ENCODE data around the gene COQ8A.
A peak's percentile ranks its signal among the peaks of the same experiment; 100 is the strongest.
"Not testable (repeated sequence)": the region's sequence is repeated elsewhere in the genome, so short reads cannot be mapped to it uniquely, and the experiment has no call there.

Gene COQ8A

GRCh38 chr1:226921504-226921903 is 18.6 kb upstream of the COQ8A start:
- DNase-seq (ENCODE audit: low spot score) (no peak), FAIRE-seq (no peak)

DNA sequence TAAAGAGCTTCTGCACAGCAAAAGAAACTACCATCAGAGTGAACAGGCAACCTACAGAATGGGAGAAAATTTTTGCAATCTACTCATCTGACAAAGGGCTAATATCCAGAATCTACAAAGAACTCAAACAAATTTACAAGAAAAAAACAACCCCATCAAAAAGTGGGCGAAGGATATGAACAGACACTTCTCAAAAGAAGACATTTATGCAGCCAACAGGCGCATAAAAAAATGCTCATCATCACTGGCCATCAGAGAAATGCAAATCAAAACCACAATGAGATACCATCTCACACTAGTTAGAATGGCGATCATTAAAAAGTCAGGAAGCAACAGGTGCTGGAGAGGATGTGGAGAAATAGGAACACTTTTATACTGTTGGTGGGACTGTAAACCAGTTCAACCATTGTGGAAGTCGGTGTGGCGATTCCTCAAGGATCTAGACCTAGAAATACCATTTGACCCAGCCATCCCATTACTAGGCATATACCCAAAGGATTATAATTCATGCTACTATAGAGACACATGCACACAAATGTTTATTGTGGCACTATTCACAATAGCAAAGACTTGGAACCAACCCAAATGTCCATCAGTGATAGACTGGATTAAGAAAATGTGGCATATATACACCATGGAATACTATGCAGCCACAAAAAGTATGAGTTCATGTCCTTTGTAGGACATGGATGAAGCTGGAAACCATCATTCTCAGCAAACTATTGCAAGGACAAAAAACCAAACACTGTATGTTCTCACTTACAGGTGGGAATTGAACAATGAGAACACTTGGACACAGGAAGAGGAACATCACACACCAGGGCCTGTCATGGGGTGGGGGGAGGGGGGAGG is 10.6 kb upstream of the COQ8A start:
- FAIRE-seq, result not testable (repeated sequence)

GRCh38 chr1:226934483-226935237 is 5.4 kb upstream of the COQ8A start:
- DNase-seq (ENCODE audit: low spot score) (no peak), FAIRE-seq (no peak)

More for the DNA sequence above, 10.6 kb upstream of the COQ8A start:
- DNase-seq (ENCODE audit: low spot score), result not testable (repeated sequence)

DNA sequence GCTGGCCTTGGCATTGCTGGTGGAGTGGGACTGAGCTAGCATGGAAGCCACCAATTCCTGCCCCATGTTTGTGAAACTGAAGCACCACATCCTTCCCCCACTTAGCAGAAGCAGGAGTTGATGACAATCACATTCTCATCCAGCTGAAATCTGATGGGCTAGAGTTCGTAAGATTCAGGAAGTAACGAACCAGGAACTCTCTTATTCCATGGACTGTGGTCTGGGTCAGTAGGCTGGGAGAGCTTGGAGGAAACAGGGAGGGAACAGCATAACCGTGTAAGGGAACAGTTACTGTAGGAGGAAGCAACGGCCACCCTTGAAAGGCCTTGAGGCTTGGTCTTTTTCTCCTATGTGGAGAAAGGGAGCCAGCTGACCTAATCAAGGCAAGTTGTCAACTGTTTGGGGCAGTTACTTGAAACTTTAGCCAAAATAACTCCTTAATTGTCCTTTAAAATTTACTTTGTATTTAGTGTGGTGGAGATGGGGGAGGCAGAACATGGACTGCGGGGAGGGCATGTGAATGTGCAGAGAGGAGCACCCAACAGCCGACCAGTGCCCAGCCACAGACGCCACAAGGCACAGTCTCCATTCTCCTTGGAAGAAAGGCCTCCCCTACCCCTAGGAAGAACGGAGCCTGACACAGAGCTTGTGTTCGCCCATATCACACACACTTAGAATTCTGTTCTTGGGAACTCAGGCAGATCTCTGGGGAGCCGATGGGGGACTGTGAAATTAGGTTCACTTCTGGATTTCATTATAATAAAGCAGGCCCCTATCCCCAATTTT is 2.0 kb upstream of the COQ8A start:
- DNase-seq (ENCODE audit: low spot score), result no peak
- FAIRE-seq, result no peak

DNA sequence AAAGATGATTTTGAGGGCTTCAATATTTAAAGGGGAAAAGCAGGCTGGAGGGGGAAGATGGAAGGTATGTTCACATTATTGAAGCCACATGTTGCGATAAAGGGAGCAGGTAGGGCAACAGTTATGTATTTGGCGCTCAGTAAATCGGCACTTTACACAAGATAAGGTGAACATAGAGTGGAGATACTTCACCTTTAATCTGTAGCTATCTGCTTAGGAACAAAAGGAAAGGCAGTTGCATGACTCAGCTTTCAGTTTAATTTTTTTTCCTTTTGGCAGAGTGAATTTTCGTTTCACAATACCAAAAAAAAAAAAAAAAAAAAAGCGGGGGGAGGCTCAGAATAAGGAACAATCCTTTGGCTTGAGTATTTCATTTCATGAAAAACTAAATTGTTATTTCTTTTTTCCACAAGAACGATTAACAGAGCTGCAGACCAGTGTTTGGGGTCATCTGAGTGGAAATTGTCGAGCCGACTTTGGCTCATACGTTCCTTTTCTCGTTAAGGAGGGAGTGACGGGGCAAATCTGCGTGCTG is 1.1 kb upstream of the COQ8A start:
- FAIRE-seq (peak; percentile 58), DNase-seq (ENCODE audit: low spot score) (peak; percentile 16)

- DNase-seq (ENCODE audit: low spot score), result peak; percentile 33
- no peak for FAIRE-seq
These were observed 561 bp upstream of the COQ8A start for GRCh38 chr1:226939438-226940028.

- no peak for FAIRE-seq
- DNase-seq (ENCODE audit: low spot score), result no peak
These were observed 643 bp downstream of the COQ8A start for GRCh38 chr1:226940806-226941067.

DNA sequence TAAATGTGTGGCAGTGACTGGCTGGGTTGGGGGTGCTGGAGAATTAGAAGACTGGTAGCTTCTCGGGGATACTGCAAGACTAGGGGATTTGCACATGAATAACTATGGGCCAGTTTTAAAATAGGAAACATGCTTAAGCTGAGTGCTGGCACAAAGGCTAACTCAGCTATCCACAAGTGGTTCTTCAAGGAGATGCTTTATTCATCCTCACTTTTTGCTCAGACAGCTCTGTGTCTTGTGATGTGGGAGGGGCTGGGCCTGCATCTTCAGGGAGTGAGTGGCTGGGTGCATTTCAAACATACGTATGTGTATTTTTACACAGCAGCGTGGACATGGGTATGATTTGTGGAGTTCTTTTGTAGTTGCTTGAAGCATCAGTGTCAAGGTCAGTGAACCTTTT is 2.3 kb downstream of the COQ8A start:
- FAIRE-seq, result no peak
- DNase-seq (ENCODE audit: low spot score), result no peak

- FAIRE-seq, result no peak
- DNase-seq (ENCODE audit: low spot score), result no peak
These were observed 3.1 kb downstream of the COQ8A start for GRCh38 chr1:226943156-226943555.

DNA sequence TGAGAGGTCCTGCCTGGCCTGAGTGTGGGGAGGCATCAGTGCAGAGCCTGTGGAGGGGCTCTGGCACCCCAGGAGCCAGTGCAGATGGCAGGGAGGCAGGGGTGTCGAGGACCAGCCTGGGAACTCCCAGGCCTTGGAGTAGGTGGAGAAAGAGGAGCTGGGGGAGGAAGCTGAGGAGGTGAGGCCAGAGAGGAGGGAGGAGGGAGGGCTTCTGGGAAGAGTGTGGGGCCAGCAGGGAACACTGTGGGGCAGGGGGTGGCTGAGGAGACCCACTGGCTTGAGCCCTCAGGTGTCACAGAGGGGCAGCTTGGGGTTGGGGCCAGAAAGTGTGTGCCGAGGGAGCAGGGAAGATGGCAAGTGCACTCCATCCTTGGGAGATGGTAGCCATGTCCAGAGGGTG is 3.8 kb downstream of the COQ8A start:
- no peak for DNase-seq (ENCODE audit: low spot score)
- no peak for FAIRE-seq

GRCh38 chr1:226945106-226945857 is 5.2 kb downstream of the COQ8A start:
- DNase-seq (ENCODE audit: low spot score), result no peak
- no peak for FAIRE-seq

- FAIRE-seq (no peak), DNase-seq (ENCODE audit: low spot score) (no peak)
These were observed 5.8 kb downstream of the COQ8A start for GRCh38 chr1:226945858-226946245.

DNA sequence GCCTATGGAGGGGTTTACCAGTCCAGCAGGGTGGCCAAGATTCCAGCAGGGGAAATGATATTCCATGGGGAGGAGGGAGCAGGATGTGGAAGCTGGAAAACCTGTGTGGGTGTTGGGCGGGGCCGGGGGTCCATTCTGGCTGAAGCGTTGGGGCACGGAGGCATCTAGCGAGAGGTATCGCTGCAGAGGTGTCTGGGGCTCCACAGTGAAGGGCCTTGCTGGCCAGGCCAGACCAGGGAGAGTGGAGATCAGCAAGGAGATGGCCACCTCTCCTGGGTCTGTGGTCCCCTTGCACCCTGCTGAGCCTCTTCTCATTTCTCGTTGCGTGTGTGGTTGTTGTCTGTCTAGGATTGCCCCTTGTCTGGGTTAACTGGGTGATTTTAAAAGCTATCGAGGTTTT is 6.2 kb downstream of the COQ8A start:
- DNase-seq (ENCODE audit: low spot score), result no peak
- no peak for FAIRE-seq

- DNase-seq (ENCODE audit: low spot score), result no peak
These were observed 6.7 kb downstream of the COQ8A start for GRCh38 chr1:226946841-226947240.

DNA sequence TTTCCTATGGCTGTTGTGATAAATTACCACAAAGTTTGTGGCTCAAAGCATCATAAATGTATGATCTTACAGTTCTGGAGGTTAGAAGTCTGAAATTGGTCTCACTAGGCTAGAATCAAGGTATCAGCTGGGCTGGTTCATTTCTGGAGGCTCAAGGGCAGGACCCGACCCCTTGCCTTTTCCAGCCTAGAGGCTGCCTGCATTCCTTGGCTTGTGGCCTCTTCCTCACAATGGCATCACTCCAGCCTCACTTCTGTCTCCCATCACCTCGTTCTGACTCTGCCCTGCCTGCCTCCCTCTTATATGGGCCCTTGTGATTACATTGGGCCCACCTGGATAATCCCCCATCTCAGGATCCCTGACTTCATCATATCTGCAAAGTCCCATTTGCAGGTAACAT is 8.0 kb downstream of the COQ8A start:
- FAIRE-seq, result no peak
- DNase-seq (ENCODE audit: low spot score), result no peak

More at GRCh38 chr1:226946841-226947240, 6.7 kb downstream of the COQ8A start:
- no peak for FAIRE-seq

DNA sequence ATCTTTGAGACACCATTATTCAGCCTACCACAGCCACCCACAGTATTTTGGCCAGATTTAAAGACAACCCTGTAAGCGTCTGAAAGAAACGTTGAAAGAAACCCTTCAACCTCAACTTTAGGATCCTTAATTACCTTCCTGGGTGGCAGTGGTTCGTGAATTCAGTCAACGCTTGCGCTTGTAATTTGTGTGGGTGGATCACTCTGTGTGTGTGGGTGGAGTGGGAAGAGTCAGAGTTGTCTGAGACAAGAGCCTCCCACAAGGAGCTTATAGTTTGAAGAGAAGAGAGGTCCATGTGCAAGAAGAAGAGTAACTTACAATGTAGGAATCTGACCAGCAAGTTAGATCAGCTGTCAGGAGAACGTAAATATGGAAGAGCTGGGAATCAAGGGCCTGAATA is 8.4 kb downstream of the COQ8A start:
- FAIRE-seq (no peak), DNase-seq (ENCODE audit: low spot score) (no peak)

DNA sequence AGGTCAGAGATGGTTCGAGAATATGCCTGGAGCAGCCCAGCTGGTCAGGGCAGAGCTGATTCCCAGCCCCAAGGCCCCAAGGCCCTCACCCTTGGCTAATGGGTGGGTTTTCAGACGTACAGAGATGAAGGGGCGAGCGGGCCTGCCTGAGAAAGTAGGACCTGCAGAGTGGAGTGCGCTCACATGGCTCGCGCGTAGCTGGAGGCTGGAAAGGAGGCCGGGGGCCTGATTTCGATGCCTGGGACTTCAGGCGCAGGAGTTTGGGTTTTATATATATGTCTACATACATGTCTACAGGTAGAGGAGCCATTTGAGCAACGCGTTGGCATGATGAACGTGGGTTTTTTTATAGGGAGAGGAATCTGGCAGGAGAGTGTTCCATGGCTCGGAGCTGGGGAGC is 8.9 kb downstream of the COQ8A start:
- no peak for FAIRE-seq
- no peak for DNase-seq (ENCODE audit: low spot score)

DNA sequence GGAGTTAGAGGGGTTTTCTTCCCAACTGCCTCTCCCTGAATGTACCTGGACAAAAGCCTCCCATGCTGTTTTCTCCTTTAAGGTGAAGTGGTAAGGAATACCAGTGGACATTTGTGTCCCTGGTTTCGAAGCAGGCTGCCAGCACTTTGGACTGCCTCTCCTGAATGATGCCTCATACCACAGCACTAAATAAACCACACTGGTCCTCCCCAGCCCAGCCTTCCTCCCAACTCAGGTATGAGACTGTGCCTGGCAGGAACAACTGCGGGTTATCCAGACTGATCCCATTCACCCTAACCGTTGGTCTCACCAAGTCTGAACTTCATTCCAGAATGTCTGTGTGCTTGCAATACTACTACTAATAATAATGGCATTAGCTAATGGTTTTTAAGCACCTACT is 9.3 kb downstream of the COQ8A start:
- FAIRE-seq, result no peak
- no peak for DNase-seq (ENCODE audit: low spot score)

GRCh38 chr1:226950316-226950715 is 10.2 kb downstream of the COQ8A start:
- FAIRE-seq, result no peak
- DNase-seq (ENCODE audit: low spot score), result no peak

- FAIRE-seq (no peak), DNase-seq (ENCODE audit: low spot score) (no peak)
These were observed 10.8 kb downstream of the COQ8A start for GRCh38 chr1:226950871-226951270.

Data from RCC 7860 (cell line).